ENCODE measurements around the gene RPL3. TPM values are rescaled to one million over a fixed set of nuclear protein-coding genes. Genes with fewer than 3 reads are reported as not detected.

Gene RPL3
- total and polyA plus RNA-seq, 4 donors: 580 to 1,767 (median 1,184) TPM

DNA sequence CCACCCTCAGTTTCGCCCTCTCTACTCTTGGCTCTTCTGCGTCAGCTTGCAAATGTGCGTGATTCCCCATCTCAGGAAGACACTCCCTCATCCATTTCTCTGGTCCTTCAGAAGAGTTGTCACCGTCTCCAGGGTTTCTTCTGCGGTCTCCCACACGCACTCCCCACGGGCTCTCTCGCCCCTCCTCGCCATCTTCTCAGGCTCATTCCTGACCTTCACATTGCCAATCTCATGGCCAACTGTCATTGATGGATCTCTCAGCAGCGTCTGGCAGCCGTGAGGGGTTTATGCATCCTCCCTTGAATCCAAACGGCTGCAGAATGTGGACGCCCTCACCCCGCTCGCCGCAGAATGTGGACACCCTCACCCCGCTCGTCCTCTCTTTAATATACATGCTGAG, 40.8 kb upstream of the RPL3 start:
- Histone ChIP-seq H3K27me3 (ENCODE audit: control insufficient read depth in 4 of 4, insufficient read depth in 4 of 4, low read length in 3 of 4) (no peaks in the 10 kb centered on the region), H3K27ac (ENCODE audit: low read depth in 1 of 2, low read length in 2 of 2) (no peak overlapping the region), H3K4me1 (ENCODE audit: control insufficient read depth in 4 of 4, insufficient read depth in 4 of 4, low read length in 3 of 4) (no peaks in the 10 kb centered on the region), H3K36me3 (ENCODE audit: control insufficient read depth in 4 of 4, insufficient read depth in 3 of 4, low read depth in 1 of 4, low read length in 3 of 4) (no peaks in the 10 kb centered on the region), H3K9me3 (ENCODE audit: control insufficient read depth in 4 of 4, low read length in 3 of 4) (no peaks in the 10 kb centered on the region), H3K4me3 (ENCODE audit: low read depth in 1 of 3, low read length in 3 of 3) (no peak overlapping the region), H3K9ac (ENCODE audit: low read depth in 1 of 2, low read length in 2 of 2) (no peak overlapping the region)
- WGBS: 94% methylated on average over 18 of the region's 18 CpGs
- DNase-seq (ENCODE audit: low spot score): no peak
- TF ChIP-seq RXRA (IDR thresholded peaks at IDR 0.05): no peak
- TF ChIP-seq, protein P1, sequence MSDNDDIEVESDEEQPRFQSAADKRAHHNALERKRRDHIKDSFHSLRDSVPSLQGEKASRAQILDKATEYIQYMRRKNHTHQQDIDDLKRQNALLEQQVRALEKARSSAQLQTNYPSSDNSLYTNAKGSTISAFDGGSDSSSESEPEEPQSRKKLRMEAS (IDR thresholded peaks at IDR 0.05): no peak
- TF ChIP-seq GABPA (IDR thresholded peaks at IDR 0.05 in 1 of 2, conservative IDR thresholded peaks at IDR 0.05 in 1 of 2): no peak
- TF ChIP-seq FOXA1 (IDR thresholded peaks at IDR 0.05): no peak
- TF ChIP-seq, protein P2, sequence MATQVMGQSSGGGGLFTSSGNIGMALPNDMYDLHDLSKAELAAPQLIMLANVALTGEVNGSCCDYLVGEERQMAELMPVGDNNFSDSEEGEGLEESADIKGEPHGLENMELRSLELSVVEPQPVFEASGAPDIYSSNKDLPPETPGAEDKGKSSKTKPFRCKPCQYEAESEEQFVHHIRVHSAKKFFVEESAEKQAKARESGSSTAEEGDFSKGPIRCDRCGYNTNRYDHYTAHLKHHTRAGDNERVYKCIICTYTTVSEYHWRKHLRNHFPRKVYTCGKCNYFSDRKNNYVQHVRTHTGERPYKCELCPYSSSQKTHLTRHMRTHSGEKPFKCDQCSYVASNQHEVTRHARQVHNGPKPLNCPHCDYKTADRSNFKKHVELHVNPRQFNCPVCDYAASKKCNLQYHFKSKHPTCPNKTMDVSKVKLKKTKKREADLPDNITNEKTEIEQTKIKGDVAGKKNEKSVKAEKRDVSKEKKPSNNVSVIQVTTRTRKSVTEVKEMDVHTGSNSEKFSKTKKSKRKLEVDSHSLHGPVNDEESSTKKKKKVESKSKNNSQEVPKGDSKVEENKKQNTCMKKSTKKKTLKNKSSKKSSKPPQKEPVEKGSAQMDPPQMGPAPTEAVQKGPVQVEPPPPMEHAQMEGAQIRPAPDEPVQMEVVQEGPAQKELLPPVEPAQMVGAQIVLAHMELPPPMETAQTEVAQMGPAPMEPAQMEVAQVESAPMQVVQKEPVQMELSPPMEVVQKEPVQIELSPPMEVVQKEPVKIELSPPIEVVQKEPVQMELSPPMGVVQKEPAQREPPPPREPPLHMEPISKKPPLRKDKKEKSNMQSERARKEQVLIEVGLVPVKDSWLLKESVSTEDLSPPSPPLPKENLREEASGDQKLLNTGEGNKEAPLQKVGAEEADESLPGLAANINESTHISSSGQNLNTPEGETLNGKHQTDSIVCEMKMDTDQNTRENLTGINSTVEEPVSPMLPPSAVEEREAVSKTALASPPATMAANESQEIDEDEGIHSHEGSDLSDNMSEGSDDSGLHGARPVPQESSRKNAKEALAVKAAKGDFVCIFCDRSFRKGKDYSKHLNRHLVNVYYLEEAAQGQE (IDR thresholded peaks at IDR 0.05): no peak
- TF ChIP-seq SP1 (IDR thresholded peaks at IDR 0.05): no peak
- TF ChIP-seq JUND (IDR thresholded peaks at IDR 0.05): no peak
- TF ChIP-seq, protein P3, sequence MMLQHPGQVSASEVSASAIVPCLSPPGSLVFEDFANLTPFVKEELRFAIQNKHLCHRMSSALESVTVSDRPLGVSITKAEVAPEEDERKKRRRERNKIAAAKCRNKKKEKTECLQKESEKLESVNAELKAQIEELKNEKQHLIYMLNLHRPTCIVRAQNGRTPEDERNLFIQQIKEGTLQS (IDR thresholded peaks at IDR 0.05): no peak
- TF ChIP-seq RAD21 (IDR thresholded peaks at IDR 0.05): no peak
- TF ChIP-seq FOXA2 (IDR thresholded peaks at IDR 0.05): no peak
- TF ChIP-seq EGR1 (IDR thresholded peaks at IDR 0.05; ENCODE audit: low read depth in 2 of 2): no peak
- TF ChIP-seq, protein P4, sequence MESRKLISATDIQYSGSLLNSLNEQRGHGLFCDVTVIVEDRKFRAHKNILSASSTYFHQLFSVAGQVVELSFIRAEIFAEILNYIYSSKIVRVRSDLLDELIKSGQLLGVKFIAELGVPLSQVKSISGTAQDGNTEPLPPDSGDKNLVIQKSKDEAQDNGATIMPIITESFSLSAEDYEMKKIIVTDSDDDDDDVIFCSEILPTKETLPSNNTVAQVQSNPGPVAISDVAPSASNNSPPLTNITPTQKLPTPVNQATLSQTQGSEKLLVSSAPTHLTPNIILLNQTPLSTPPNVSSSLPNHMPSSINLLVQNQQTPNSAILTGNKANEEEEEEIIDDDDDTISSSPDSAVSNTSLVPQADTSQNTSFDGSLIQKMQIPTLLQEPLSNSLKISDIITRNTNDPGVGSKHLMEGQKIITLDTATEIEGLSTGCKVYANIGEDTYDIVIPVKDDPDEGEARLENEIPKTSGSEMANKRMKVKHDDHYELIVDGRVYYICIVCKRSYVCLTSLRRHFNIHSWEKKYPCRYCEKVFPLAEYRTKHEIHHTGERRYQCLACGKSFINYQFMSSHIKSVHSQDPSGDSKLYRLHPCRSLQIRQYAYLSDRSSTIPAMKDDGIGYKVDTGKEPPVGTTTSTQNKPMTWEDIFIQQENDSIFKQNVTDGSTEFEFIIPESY (IDR thresholded peaks at IDR 0.05): no peak
- TF ChIP-seq, protein P5, sequence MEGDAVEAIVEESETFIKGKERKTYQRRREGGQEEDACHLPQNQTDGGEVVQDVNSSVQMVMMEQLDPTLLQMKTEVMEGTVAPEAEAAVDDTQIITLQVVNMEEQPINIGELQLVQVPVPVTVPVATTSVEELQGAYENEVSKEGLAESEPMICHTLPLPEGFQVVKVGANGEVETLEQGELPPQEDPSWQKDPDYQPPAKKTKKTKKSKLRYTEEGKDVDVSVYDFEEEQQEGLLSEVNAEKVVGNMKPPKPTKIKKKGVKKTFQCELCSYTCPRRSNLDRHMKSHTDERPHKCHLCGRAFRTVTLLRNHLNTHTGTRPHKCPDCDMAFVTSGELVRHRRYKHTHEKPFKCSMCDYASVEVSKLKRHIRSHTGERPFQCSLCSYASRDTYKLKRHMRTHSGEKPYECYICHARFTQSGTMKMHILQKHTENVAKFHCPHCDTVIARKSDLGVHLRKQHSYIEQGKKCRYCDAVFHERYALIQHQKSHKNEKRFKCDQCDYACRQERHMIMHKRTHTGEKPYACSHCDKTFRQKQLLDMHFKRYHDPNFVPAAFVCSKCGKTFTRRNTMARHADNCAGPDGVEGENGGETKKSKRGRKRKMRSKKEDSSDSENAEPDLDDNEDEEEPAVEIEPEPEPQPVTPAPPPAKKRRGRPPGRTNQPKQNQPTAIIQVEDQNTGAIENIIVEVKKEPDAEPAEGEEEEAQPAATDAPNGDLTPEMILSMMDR (IDR thresholded peaks at IDR 0.05; ENCODE audit: low read depth, low read length, missing input control): no peak
- no peak for TF ChIP-seq HNF4G (IDR thresholded peaks at IDR 0.05)
- TF ChIP-seq TAF1 (conservative IDR thresholded peaks at IDR 0.05): no peak
- TF ChIP-seq NR2F2 (IDR thresholded peaks at IDR 0.05): no peak
- TF ChIP-seq HNF4A (conservative IDR thresholded peaks at IDR 0.05): no peak
- no peak for TF ChIP-seq YY1 (IDR thresholded peaks at IDR 0.05)
